HepG2 (cell line): ENCODE results near the gene DLX6. TPM values are rescaled to one million over a fixed set of nuclear protein-coding genes. Genes with fewer than 3 reads are reported as not detected.

Experiments used
- GPN1 ChIP-seq: sonication (generic); formaldehyde crosslinking; IDR thresholded peaks from 2 replicates; pipeline ENCODE4 v1.5.1; 2020; ENCODE audit warnings: missing genetic modification reagents, borderline replicate concordance
- HNF4G ChIP-seq, 2 experiments: sonication (generic) in 1 of 2; formaldehyde crosslinking in 1 of 2; IDR thresholded peaks; 2 replicates each; pipeline versions ENCODE4 v1.4.0 to v1.6.1; 2011 to 2020; ENCODE audit warnings: borderline replicate concordance in 2 of 2, low read depth in 2 of 2, mild to moderate bottlenecking in 2 of 2, low read length in 1 of 2, missing genetic modification reagents in 1 of 2, moderate library complexity in 1 of 2
- IRF9 ChIP-seq: sonication (generic); formaldehyde crosslinking; IDR thresholded peaks from 2 replicates; pipeline ENCODE4 v1.8.0; 2022; ENCODE audit warnings: missing genetic modification reagents, mild to moderate bottlenecking, borderline replicate concordance
- MATR3 ChIP-seq: sonication (generic); formaldehyde crosslinking; IDR thresholded peaks from 2 replicates; pipeline ENCODE4 v1.4.0; 2020; ENCODE audit warnings: missing genetic modification reagents
- NCOA5 ChIP-seq: sonication (generic); formaldehyde crosslinking; IDR thresholded peaks from 2 replicates; pipeline ENCODE4 v1.4.0; 2020; ENCODE audit warnings: missing genetic modification reagents
- NFKB2 ChIP-seq: sonication (generic); formaldehyde crosslinking; IDR thresholded peaks from 2 replicates; pipeline ENCODE4 v1.4.0; 2020; ENCODE audit warnings: missing genetic modification reagents, borderline replicate concordance
- NPAS2 ChIP-seq: sonication (generic); formaldehyde crosslinking; IDR thresholded peaks from 2 replicates; pipeline ENCODE4 v1.8.0; 2022; ENCODE audit warnings: mild to moderate bottlenecking, missing genetic modification reagents, borderline replicate concordance
- NR3C1 ChIP-seq: sonication (generic); formaldehyde crosslinking; IDR thresholded peaks from 2 replicates; pipeline ENCODE4 v1.4.0; 2020; ENCODE audit warnings: missing genetic modification reagents
- SETDB1 ChIP-seq: sonication (generic); formaldehyde crosslinking; IDR thresholded peaks from 2 replicates; pipeline ENCODE4 v1.5.1; 2020; ENCODE audit warnings: missing genetic modification reagents, mild to moderate bottlenecking, borderline replicate concordance
- SMAD9 ChIP-seq: sonication (generic); formaldehyde crosslinking; IDR thresholded peaks from 2 replicates; pipeline ENCODE4 v1.5.1; 2020; ENCODE audit warnings: mild to moderate bottlenecking, missing genetic modification reagents
- SP1 ChIP-seq, 2 experiments: fragments of 450-650 bp in 1 of 2; sonication (generic) in 1 of 2; formaldehyde crosslinking in 1 of 2; IDR thresholded peaks; 2 replicates each; pipeline versions ENCODE4 v1.4.0 to v1.6.1; 2016 to 2020; ENCODE audit warnings: missing genetic modification reagents in 1 of 2
- TCF12 ChIP-seq, 2 experiments: fragments of 450-650 bp in 1 of 2; sonication (generic) in 1 of 2; formaldehyde crosslinking in 1 of 2; IDR thresholded peaks; 2 replicates each; pipeline versions ENCODE4 v1.6.1 to v1.8.0; 2017 to 2022; ENCODE audit warnings: antibody characterized with exemption in 1 of 2, mild to moderate bottlenecking in 1 of 2, missing genetic modification reagents in 1 of 2, moderate library complexity in 1 of 2
- THRA ChIP-seq: sonication (generic); formaldehyde crosslinking; IDR thresholded peaks from 2 replicates; pipeline ENCODE4 v1.4.0; 2020; ENCODE audit warnings: missing genetic modification reagents, borderline replicate concordance
- ZBTB44 ChIP-seq: sonication (generic); formaldehyde crosslinking; IDR thresholded peaks from 2 replicates; pipeline ENCODE4 v1.4.0; 2020; ENCODE audit warnings: missing genetic modification reagents
- ZNF121 ChIP-seq: sonication (generic); formaldehyde crosslinking; IDR thresholded peaks from 2 replicates; pipeline ENCODE4 v1.5.0; 2020; ENCODE audit warnings: mild to moderate bottlenecking, missing genetic modification reagents
- ZNF180 ChIP-seq: sonication (generic); formaldehyde crosslinking; IDR thresholded peaks from 2 replicates; pipeline ENCODE4 v1.4.0; 2020; ENCODE audit warnings: low read depth, missing genetic modification reagents, borderline replicate concordance
- ZNF552 ChIP-seq: sonication (generic); formaldehyde crosslinking; IDR thresholded peaks from 2 replicates; pipeline ENCODE4 v1.9.0; 2022; ENCODE audit warnings: missing genetic modification reagents, mild to moderate bottlenecking, borderline replicate concordance
- ZNF615 ChIP-seq: sonication (generic); formaldehyde crosslinking; IDR thresholded peaks from 2 replicates; pipeline ENCODE4 v1.5.0; 2020; ENCODE audit warnings: mild to moderate bottlenecking, missing genetic modification reagents, borderline replicate concordance
- ZNF629 ChIP-seq: sonication (generic); formaldehyde crosslinking; conservative IDR thresholded peaks from 2 replicates; pipeline ENCODE4 v1.5.0; 2020; ENCODE audit warnings: missing genetic modification reagents
- ZNF691 ChIP-seq: sonication (generic); formaldehyde crosslinking; IDR thresholded peaks from 2 replicates; pipeline ENCODE4 v1.4.0; 2020; ENCODE audit warnings: missing genetic modification reagents, low read depth, mild to moderate bottlenecking, borderline replicate concordance
- polyA plus RNA-seq, 8 experiments: library from polyadenylated mRNA; depleted of rRNA in 3 of 8; stranded (reverse) in 7 of 8; unstranded in 1 of 8; fragments of >200 nt; fragmentation: Illumina TruSeq in 4 of 8; extraction: Trizol in 4 of 8; gene quantifications; 2 replicates each; pipeline versions ENCODE4 v1.2.1 to v1.2.3, GENCODE V29; 2011 to 2016; ENCODE audit warnings: low read depth in 4 of 8, missing spikeins in 1 of 8, mixed read lengths in 1 of 8; ENCODE audit not compliant: insufficient read depth in 1 of 8
- total RNA-seq, 5 experiments: library from RNA; depleted of rRNA; stranded (reverse); fragments of >200 nt; fragmentation: Illumina TruSeq; extraction: Trizol; gene quantifications; 2 replicates each; pipeline ENCODE4 v1.2.3, GENCODE V29; 2016; ENCODE audit warnings: low read depth in 1 of 5

The DLX6 gene
- total and polyA plus RNA-seq, 2 of the 13 experiments (the other 11 are each of a cell fraction or from before 2014, with no cell fraction given), result 3.5 to 5.5 TPM

GRCh38 chr7:97006055-97006815 is 882 bp downstream of the DLX6 start (continued):
- no peak for TF ChIP-seq ZNF691
- no peak for TF ChIP-seq SMAD9 (CRISPR knock-in tag)
- no peak for TF ChIP-seq TCF12 (IDR thresholded peaks at IDR 0.05)
- 0 out of 2 replicates have a peak, but pooled peaks have one; percentile 48 for TF ChIP-seq TCF12 (CRISPR knock-in tag; IDR thresholded peaks at IDR 0.05)
- peak; percentile 33; the same call in 1 of the 2 replicates for TF ChIP-seq THRA (CRISPR knock-in tag)
- TF ChIP-seq SP1 (IDR thresholded peaks at IDR 0.05), result no peak
- peak; percentile 16; the same call in 1 of the 2 replicates for TF ChIP-seq SP1 (CRISPR knock-in tag; IDR thresholded peaks at IDR 0.05)
- no peak for TF ChIP-seq HNF4G (IDR thresholded peaks at IDR 0.05; ENCODE audit: borderline replicate concordance, low read depth, low read length)
- TF ChIP-seq HNF4G (CRISPR knock-in tag; IDR thresholded peaks at IDR 0.05; ENCODE audit: borderline replicate concordance, low read depth), result 0 out of 2 replicates have a peak, but pooled peaks have one; percentile 8
- no peak for TF ChIP-seq NPAS2 (CRISPR knock-in tag)
- no peak for TF ChIP-seq ZBTB44
- no peak for TF ChIP-seq ZNF615 (CRISPR knock-in tag)
- peak; percentile 19; the same call in 1 of the 2 replicates for TF ChIP-seq NFKB2
- no peak for TF ChIP-seq MATR3 (CRISPR knock-in tag)
- no peak for TF ChIP-seq ZNF180 (CRISPR knock-in tag)
- TF ChIP-seq ZNF552 (CRISPR knock-in tag), result no peak
- TF ChIP-seq NR3C1 (CRISPR knock-in tag), result no peak
- TF ChIP-seq ZNF121 (CRISPR knock-in tag), result 0 out of 2 replicates have a peak, but pooled peaks have one; percentile 27
- no peak for TF ChIP-seq ZNF629 (CRISPR knock-in tag)
- TF ChIP-seq SETDB1, result no peak
- TF ChIP-seq IRF9, result 0 out of 2 replicates have a peak, but pooled peaks have one; percentile 21
- TF ChIP-seq GPN1 (CRISPR knock-in tag), result no peak
- TF ChIP-seq NCOA5 (CRISPR knock-in tag), result no peak
